ENCODE data around the gene MPZL1.

The MPZL1 gene

GRCh38 chr1:167695756-167696561, 25.8 kb upstream of the MPZL1 start:
- no peak for DNase-seq

DNA sequence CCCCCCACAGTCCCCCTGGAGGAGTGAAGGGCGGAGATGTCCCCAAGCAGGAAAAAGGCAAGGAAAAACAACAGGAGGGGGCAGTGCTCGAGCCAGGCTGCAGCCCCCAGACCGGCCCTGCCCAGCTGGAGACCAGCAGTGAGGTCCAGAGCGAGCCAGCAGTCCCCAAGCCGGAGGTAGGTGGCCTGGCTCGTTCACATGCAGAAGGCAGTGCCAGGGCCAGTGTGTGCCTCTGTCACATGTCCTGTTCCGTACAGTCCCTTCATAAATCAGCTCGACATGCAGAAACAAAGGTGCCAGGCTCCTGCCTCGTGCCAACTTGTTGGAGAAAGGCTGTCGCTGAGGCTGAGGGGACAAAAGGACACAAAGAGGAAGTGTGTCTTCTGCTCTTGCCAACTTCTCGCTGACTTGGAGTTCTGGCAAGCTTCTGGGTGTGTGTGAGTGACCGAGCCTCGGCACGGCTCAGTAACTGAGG, 24.1 kb upstream of the MPZL1 start:
- peak in 1 of 2 experiments; percentile 24 for DNase-seq

- DNase-seq, result no peak
These were observed 23.5 kb upstream of the MPZL1 start for GRCh38 chr1:167698313-167698712.

GRCh38 chr1:167701510-167701909, 20.3 kb upstream of the MPZL1 start:
- no peak for DNase-seq

- DNase-seq, result no peak
These were observed 18.2 kb upstream of the MPZL1 start for GRCh38 chr1:167703557-167703956.

DNA sequence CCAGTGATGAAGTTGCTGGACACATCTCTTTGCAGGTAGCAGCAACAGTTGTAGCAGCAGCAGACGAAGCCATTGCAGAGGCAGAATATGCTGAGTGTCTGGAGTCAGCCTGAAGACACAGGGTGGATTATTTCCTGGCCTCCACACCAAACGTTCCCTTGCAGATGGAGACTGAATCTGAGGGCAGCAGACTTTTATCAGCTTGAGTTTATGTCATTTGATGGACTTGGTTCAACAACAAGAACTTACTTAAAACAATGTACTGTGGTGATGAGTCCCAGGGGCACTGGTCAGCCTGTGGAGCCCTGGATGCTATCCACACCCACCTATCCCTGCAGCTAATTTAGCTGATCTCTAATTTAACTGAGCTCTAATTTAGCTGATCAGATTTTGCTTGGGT, 17.1 kb upstream of the MPZL1 start:
- DNase-seq, result no peak

- DNase-seq, result no peak
These were observed 16.5 kb upstream of the MPZL1 start for GRCh38 chr1:167705250-167705649.

DNA sequence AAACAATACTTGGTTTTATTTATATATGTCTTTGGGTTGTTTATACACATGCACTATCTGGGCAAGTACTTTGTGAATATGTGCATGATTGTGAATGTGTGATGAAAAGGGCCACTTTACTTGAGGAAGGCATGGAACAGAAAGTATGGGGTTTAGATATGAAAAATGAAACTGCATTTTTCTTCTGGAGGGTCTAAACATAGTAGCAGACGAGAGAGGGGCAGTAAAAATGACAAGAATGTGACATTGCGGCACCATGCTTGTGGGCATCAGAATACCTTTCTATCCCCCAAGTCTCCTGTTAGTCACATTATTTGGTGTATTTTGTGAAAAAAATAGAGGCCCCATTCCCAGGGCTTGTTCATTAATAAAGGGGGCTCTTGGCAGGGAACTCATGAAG, 15.4 kb upstream of the MPZL1 start:
- no peak for DNase-seq

GRCh38 chr1:167706931-167707877, 14.6 kb upstream of the MPZL1 start:
- DNase-seq, result no peak

GRCh38 chr1:167707942-167708341, 13.8 kb upstream of the MPZL1 start:
- no peak for DNase-seq

- DNase-seq, result no peak
These were observed 12.8 kb upstream of the MPZL1 start for GRCh38 chr1:167708940-167709389.

DNA sequence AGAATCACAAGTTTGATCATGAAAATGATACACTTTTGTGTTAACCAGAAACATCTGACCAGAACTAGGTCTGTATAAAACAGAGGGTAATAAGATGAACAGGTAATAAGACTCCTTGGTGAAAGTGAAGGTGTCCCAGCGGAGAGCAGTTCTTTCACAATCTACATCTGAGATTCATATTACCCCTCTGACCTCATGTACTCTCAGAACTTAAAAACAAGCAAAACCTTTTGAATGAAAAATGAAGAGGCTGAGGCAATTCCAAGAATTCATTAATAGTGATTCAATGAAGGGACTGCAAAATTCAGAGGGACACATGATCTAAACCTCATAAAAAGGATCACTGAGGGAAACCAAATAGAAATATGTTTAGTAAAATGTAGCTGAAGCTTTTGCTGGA, 10.9 kb upstream of the MPZL1 start:
- no peak for DNase-seq

DNA sequence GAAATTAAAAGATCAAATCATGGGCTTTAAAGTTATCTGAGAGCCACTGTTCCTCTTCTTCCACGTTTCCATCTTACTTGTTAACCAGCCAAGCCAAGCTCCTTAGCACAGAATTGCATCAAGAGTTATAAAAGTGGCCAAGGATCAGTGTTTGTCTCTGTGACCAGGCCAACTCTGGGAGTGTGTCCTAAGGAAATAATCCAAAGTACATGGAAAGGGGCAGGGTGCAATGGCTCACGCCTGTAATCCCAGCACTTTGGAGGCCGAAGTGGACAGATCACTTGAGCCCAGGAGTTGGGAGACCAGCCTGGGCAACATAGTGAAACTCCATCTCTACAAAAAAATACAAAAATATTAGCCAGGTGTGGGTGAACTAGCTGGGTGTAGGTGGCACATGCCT, 10.0 kb upstream of the MPZL1 start:
- DNase-seq, result no peak

- peak; percentile 28 to 33 for DNase-seq
These were observed 8.3 kb upstream of the MPZL1 start for GRCh38 chr1:167713330-167714081.

DNA sequence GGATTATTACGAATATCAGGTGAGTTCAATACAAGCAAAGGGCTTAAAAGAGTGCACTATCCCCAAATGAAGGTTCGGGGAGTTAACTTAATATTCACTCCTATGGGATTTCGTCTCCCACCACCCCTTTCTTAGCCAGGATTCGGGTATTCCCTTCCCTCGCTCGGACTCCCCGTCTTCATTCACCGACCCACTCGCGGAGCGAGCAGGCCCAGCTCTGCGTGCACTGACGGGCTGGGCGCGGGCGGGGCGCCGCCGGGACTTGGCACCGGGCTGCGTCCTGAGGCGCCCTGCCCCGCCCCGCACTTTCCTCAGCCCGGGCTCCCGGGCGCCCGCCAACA, 7.7 kb upstream of the MPZL1 start:
- DNase-seq, result no peak

DNA sequence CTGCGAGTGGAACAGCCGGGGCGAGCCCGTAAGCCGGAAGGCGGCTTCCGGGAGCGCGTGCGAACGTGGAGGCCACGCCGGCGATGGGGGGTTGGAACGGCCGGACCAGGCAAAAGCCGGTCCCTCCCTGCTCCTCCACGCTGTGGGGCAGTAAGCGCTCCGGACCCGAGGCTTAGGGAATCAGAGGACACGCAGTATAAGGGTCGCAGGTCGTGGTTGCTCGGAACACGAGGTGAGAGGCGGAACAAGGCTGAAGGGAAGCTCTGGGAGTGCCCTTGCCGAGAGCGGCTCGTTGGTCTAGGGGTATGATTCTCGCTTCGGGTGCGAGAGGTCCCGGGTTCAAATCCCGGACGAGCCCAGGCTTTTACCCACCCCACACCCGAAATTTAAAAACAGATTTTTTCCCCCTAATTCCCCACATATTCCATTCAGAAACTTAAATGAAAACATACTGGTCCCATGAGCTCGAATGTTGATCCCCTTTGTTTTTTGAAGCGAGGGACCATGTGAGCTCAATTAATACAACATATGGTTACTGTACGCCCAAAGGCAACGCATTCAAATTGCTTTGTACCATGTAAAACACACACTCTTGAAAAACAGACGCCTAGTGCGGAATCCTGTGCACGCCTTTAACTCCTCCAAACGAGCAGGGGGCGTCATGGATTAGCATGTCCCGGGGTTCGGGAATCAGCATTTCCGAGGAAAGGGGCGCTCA, 7.2 kb upstream of the MPZL1 start:
- peak; percentile 84 to 86 for DNase-seq

DNA sequence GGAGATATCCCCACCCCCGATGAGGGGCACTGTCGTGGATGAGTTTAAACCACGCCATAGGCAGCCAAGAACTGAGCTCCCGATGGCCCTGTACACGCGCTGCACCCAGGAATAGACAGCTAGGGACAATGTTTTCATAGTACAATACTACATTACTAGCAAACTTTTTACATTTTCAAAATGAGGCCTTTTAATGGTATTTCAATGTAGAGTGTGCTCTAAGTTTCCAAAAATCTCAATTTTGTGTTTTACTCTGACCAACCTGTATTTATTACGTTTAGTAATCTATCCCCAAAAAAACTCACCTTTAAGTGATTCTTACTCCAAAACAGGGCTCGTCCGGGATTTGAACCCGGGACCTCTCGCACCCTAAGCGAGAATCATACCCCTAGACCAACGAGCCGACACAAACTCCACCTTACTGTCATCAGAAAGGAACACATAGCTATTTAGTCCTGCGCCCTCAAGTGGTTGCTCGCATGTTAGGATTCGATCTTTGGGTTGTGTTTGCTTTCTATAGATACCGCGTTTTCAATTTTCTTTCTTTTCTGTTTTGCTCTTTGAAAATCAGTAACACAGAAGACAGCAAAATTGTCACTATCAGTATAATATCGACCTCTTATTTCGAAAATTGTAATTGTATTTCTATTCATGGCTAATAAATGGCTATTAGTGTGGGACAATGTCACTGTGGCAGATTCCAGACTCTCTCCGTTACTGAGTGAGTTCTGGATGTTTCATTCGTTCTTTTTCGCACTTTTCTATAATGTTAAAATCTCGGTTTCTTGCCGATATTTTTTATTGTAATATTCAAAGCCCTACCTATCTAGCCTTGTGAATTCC, 6.4 kb upstream of the MPZL1 start:
- peak; percentile 83 to 92 for DNase-seq

DNA sequence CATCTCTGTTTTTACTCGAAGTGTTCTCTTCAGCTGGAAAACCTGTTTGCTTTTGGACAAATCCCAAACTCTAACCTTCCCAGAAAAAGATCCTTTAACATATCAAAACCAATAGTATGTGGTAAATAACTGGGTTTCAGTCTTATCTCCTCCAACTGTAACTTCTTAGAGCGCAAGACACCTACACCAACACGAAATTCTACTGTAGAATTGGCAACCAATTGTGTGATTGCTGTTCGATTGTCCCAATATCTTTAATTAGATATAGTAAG, 5.8 kb upstream of the MPZL1 start:
- DNase-seq, result no peak

DNA sequence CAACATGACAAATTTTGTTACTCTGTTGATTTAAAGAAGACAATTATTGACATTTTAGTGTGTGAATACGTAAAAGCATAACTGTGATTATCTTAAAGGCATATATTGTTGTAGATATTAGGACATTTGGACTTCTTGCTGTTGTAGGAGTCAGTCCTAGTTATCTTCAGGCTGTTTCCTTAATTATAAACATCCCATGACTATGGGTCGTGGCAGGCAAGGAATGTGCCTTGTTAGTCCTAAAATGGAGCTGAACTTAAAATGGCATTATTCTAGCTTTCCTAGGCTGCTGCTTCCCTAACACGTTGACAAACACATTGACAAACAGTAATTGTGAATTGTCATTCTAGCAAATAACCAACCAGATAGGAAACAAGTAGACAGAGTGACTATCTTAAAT, 4.4 kb upstream of the MPZL1 start:
- DNase-seq, result no peak

GRCh38 chr1:167718914-167719691, 2.7 kb upstream of the MPZL1 start:
- no peak for DNase-seq

All from SHP77 (cell line).